Inflammatory macrophage (primary cell): ENCODE data around the gene OGN.
A peak's percentile ranks its signal among the peaks of the same experiment; 100 is the strongest.

ENCODE experiments used
- DNase-seq, 2 donors: peaks; one replicate each; pipeline ENCODE4 v3.0.0-alpha.2; 2020 to 2022

The OGN gene

DNA sequence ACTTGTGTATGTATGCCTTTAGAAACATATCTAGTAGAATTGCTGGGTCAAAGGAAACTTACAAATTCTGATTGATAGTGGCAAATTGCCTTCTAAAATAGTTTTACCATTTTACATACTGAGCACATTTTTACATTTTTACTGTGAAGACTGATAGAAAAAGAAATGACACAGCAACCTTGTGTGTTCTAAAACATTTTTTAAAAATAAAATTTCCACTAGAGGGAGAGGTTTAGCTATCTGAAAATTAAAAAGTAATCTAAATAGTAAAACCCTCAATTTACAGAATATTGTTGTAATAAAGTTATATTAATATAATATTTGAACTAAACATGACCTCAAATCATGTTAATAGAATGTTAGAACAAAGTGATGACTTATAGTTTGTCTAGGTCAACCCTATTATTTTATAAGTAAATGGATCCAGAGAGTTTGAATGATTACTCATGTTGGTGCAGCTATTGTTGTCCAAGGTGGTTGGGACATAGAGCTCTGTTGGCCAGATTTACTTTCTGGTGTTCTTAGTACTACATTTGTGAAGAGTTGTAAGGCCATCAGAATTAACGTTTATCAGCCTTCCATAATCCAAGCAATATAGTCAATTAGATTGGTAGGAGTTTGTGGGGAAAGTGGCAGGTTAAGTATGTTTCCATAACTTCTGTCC lies 61.4 kb downstream of the OGN start:
- DNase-seq, result peak in 1 of 2 donors; percentile 26

DNA sequence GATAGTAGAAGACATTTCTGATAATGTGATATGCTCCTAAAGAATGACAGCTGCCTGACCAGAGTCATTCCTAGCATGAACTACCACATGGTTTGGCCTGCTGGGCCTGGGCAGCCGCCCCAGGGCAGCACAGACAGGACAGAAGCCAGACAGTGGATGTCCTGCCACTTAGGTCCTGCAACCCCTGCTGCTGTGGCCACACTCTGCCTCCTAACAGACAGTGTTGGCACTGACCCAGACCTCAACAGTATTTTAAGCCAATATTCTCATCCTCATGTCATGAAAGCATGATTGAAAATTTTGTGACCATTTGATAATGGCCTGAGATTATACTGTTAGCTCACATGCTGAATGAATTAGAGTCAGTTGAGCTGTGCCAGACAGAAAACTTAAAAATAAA lies 62.8 kb downstream of the OGN start:
- no peak for DNase-seq

DNA sequence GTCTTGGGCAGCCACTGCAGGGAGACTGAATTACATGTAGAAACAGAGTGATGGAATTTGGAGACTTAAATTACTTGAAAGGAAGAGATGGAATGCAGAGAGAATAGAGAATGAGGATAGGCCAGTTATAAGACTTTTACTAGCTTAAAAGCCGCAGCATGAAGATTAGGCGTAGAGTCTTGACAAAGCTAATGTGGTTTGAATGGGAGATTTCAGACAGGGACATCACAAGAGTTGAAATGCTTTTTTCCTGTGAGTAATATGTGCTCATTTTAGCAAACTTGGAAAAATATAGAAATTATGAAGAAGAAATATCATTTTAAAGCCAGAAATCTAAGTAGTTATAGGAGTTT lies 71.1 kb downstream of the OGN start:
- no peak for DNase-seq
